NCI-H2081 treated with DMSO at 0.1 percent for 48 hours (cell line): ENCODE data around the gene FHIP1A.

Experiments
- DNase-seq: peaks from one replicate; lab custom pipeline; 2025; lab: John Stamatoyannopoulos, UW

Gene FHIP1A

GRCh38 chr4:151418385-151418784 is 9.4 kb downstream of the FHIP1A start:
- no peak for DNase-seq

DNA sequence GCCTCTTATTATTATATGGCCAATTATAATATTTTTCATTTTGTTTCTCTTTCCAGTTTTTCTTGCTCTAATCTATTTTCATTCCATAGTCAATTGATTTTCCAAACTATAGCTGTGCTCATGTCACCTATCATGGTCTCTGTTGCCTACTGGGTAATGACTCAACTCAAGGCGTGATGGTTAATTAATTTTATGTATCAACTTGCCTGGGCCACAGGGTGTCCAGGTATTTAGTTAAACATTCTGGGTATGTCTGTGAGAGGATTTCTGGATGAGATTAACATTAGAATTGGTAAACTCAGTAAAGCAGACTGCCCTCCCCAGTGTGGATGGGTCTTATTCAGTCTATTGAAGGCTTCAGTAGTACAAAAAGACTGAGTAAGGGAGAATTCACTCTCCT is 9.9 kb downstream of the FHIP1A start:
- DNase-seq = no peak

DNA sequence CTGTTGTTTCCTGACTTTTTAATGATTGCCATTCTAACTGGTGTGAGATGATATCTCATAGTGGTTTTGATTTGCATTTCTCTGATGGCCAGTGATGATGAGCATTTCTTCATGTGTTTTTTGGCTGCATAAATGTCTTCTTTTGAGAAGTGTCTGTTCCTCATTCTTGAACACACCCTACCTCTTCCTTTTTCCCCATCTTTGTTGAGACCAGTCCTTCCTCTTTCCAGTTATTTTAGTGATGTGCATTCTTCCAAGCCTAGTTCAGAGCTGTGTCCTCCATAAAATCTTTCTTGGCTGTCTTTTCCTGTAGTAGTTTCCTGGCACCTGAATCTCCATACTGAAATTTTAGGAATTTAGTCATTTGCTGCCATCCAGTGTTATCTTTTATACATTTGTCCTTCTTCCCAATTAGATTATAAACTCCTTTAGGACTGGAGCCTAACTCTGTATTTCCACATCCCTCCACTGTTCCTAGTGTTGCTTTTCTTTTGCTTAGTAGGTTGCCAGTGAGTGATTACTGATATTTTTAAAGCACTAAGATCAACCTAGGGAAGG is 11.4 kb downstream of the FHIP1A start:
- no peak for DNase-seq

DNA sequence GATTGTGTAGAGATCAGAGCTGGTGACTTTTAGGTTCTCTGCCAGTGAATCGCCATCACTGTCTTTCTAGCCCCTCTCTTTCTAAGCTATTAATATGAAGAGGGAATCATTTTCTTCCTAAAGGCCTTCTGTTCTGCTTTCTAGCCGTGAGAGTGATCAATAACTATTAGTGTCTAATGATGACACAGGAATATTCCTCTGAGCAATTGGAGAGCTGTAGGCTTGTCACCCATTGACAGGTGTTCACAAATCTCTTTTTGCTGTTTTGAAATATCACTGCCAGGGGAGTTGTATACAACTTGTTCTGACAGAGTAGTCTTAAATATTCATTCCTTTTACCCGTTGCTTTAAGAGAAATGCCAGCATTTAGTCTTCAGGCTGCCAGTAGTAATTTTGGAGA is 13.9 kb downstream of the FHIP1A start:
- DNase-seq = no peak

- DNase-seq = peak; percentile 1
Observed at GRCh38 chr4:151426513-151426912, 17.5 kb downstream of the FHIP1A start.

DNA sequence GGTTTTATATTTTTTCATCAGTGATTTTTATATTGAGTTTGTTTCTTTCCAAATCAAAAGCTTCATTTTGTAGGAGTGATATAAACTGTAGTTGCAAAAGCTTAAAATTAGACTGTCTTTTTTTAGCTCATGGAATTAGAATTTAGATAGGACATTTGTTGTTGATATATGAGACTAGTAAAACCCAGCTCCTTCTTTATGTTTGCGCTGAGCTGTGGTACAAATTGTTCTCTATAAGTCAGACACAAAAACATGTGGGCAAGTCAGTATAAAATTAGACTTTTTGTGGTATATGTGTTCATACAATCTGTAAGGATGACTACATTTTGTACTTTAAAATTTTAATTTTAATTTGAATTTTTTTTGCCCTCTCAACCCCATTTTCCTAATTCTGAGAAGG is 18.3 kb downstream of the FHIP1A start:
- no peak for DNase-seq

DNA sequence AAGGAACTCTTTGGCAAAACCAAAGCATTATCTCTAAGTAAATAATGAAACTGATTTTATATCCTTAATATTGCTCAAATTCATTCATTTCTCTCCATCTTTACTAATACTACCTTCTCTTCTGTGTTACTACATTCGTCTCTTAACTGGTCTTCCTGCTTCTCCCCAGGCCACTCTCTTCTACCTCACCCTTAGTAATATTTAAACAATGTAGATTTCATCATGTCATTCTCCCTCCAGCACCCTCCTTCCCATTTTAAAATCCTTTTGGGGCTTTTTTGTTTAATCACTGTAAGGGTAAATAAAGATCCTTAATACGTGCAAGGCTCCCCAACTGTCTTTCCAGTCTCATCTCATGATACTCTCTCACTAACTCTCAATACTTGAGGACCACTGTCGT is 19.4 kb downstream of the FHIP1A start:
- DNase-seq = no peak

GRCh38 chr4:151429957-151430570 is 21.1 kb downstream of the FHIP1A start:
- DNase-seq = no peak

GRCh38 chr4:151430740-151431457 is 21.9 kb downstream of the FHIP1A start:
- DNase-seq = no peak

DNA sequence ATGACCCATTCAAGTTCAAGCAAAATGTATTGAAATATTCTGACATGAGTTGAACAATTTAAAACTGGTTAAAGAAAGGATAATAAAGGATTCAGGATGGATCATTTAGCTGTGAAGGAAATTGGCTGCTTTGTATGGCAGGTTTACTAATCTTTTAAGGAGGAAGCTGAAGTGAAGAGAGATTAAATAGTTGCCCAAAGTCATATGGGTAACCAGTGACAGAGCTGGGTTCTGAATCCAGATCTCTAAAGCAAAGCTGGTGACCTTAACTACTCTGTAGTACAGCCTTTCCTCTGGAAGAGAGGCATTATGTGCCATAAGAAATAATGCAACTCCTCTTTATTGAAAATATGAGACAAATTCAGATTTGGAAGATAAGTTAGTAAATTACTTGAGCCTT is 22.8 kb downstream of the FHIP1A start:
- no peak for DNase-seq

DNA sequence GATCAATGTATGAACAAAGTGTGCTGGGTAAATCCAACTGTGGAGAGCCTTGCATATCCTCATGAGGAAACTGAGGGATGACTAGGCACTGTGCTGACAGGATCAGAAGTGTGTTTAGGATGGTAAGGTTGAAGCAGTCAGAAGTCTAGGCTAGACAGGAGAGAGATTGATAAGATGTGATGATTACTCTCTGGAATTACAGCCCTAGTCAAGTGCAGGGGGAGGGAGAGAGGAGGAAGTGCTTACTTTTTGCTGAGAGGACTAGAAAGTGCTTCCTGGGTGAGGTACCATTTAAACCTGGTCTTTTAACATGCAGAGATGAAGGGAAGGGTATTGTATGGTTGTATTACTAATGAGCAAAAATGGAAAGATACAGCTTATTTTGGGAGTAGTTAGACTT is 23.7 kb downstream of the FHIP1A start:
- DNase-seq = no peak

DNA sequence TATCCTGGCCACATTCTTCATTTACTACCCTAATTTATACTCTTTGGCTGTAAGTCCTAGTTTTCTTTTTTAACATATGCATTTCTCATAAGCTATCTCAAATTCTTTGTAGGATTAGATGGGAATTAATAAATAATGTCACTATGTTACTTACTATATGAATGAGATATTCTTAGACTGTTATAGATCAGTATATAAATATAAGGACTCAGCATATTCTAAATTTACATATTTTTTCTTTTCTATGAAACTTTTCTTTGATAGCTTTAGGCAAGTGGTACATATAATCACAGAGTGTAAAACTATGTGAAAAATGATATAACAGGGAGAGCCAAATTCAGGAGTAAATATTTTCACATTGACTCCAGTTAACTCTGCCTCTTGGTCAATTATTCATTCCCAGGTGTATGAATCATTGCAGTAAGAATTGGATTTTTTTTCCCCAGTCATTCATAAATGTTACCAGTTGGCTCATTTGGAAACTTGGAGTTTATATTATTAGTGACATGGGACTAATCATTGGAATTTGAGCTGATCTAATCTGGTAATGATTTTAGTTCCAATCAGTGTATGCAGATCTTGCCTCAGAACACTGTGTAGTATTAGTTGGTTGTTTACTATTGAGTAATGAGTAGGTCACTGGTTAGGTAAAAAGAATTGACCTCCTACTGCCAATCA is 25.3 kb downstream of the FHIP1A start:
- DNase-seq = no peak

- DNase-seq = no peak
Observed at GRCh38 chr4:151436093-151436518, 27.1 kb downstream of the FHIP1A start.

DNA sequence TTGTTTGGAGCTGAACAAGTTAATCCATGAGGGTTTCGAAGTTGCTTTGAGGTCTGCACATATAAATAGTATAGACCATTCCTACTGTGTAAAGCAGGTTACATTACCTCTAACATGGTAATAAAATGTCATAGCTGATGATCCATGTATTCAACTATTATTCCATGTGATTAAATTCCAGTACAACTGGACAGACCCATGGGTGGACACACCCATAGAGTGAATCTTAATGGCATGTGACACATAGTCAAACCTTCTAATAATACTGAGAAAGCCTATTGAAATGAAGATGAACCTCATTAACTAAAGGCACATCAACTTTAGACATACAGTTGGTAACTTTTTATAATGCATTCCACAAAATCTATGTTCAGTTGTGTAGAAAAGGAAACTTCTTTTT is 28.5 kb downstream of the FHIP1A start:
- DNase-seq = no peak

DNA sequence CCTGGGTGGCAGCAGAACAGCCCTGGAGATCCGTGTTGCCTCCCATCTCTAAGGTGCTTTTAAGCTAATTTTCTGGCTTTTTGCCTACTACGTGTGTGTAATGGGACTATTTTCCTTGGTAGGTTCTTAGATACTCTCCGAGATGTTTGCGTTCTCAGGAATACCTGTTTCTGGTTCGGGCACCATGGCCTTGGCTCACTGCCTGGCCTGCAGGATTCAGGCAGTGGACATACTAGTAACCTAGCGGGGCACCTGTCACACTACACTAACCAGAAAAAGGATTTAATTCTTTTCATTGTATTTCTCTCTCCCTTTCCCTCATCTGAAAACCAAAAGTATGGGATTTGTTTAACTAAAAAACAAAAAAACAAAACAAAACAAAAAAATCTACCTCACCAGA is 29.2 kb downstream of the FHIP1A start:
- DNase-seq = no peak

DNA sequence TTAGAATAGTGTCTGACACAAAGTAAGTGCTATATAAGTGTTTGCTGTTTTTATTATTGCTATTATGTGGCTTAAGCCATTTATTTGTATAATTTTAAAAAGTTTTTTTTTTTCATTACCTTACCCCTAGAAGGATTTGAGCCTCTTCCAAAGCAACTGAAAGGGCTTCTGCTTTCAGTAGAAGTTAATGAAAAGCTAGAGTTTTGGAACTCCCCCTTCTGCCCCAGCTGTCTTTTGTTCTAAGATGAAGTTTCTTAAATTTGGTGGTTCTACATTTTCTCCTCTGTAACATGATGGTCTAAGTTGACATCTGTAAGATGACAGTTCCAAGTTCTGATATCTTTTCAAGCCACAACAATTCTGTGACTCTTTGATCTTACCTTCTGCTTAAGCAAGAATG is 30.3 kb downstream of the FHIP1A start:
- no peak for DNase-seq

GRCh38 chr4:151442002-151442401 is 33.0 kb downstream of the FHIP1A start:
- no peak for DNase-seq

- DNase-seq = no peak
Observed at GRCh38 chr4:151443247-151443646, 34.3 kb downstream of the FHIP1A start.

DNA sequence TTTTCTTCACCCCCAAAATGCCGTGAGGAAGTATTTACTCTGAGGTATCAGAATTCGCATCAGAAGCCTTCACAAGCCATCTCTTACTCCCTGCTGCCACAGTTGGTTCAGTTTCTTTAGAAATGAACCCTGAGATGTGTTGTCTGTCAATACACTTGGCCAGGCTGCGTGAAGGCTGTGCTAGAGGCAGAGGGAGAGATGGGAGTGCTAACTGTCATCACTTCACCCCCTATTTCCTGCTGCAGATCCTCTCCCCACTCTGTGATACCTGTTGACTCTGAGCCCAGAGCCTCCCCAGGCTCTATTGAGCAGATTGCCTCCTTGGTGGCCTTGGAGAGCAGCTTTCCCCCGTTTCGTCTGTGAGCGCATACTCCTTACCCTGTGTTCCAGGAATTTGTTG is 34.8 kb downstream of the FHIP1A start:
- DNase-seq = no peak

- no peak for DNase-seq
Observed at GRCh38 chr4:151446208-151446607, 37.2 kb downstream of the FHIP1A start.

- no peak for DNase-seq
Observed at GRCh38 chr4:151454513-151454912, 45.5 kb downstream of the FHIP1A start.

GRCh38 chr4:151455212-151455611 is 46.2 kb downstream of the FHIP1A start:
- DNase-seq = no peak

GRCh38 chr4:151458148-151458547 is 49.2 kb downstream of the FHIP1A start:
- DNase-seq = no peak
